DND-41 (cell line): ENCODE data around the gene TRMT112.

Experiments
- ATAC-seq: fragments of 200-7000 bp; cut with Tn5 transposase; 3 replicates; pipeline ENCODE4 v1.9.1; 2021; ENCODE audit warnings: low read depth; ENCODE audit not compliant: insufficient read depth
- DNase-seq: peaks from one replicate; pipeline ENCODE4 v3.0.0-alpha.2; 2020
- H2AFZ ChIP-seq: 2 replicates; pipeline ENCODE4 v1.6.0; 2012; ENCODE audit warnings: low read depth, low read length
- H3K27ac ChIP-seq: 2 replicates; pipeline ENCODE4 v1.5.1; 2012; ENCODE audit warnings: low read length, inconsistent platforms
- H3K27me3 ChIP-seq: fragments of 200-600 bp; sonication (generic); 2 replicates; pipeline ENCODE4 v1.6.0; 2012; ENCODE audit warnings: low read length, mild to moderate bottlenecking, inconsistent platforms; ENCODE audit not compliant: insufficient read depth, poor library complexity
- H3K36me3 ChIP-seq: 2 replicates; pipeline ENCODE4 v1.5.1; 2012; ENCODE audit warnings: low read length, inconsistent platforms; ENCODE audit not compliant: insufficient read depth
- H3K4me1 ChIP-seq: 2 replicates; pipeline ENCODE4 v1.5.1; 2012; ENCODE audit warnings: mild to moderate bottlenecking, low read length; ENCODE audit not compliant: insufficient read depth
- H3K4me2 ChIP-seq: 2 replicates; pipeline ENCODE4 v1.6.0; 2012; ENCODE audit warnings: mild to moderate bottlenecking, moderate library complexity, low read length, inconsistent platforms; ENCODE audit not compliant: insufficient read depth
- H3K4me3 ChIP-seq, 2 experiments: fragments of 200-600 bp in 1 of 2; shearing (Covaris generic) in 1 of 2; 2 replicates each; pipeline ENCODE4 v1.5.1; 2012 to 2016; ENCODE audit warnings: inconsistent platforms in 2 of 2, low read length in 2 of 2, mild to moderate bottlenecking in 2 of 2, low read depth in 1 of 2, moderate library complexity in 1 of 2
- H3K79me2 ChIP-seq: 2 replicates; pipeline ENCODE4 v1.6.0; 2012; ENCODE audit warnings: low read length, inconsistent platforms; ENCODE audit not compliant: insufficient read depth
- H3K9ac ChIP-seq: 2 replicates; pipeline ENCODE4 v1.6.0; 2012; ENCODE audit warnings: low read depth, mild to moderate bottlenecking, inconsistent platforms, low read length, moderate library complexity
- H3K9me3 ChIP-seq: 2 replicates; pipeline ENCODE4 v1.5.1; 2012; ENCODE audit warnings: low read length, moderate library complexity, mild to moderate bottlenecking, inconsistent platforms; ENCODE audit not compliant: insufficient read depth, severe bottlenecking
- H4K20me1 ChIP-seq: 2 replicates; pipeline ENCODE4 v1.6.0; 2012; ENCODE audit warnings: low read length; ENCODE audit not compliant: insufficient read depth
- CTCF ChIP-seq: IDR thresholded peaks from 2 replicates; pipeline ENCODE4 v1.5.1; 2012; ENCODE audit warnings: borderline replicate concordance, low read length, moderate library complexity, mild to moderate bottlenecking; ENCODE audit not compliant: poor library complexity, severe bottlenecking; ENCODE audit errors: extremely low read depth
- EZH2 ChIP-seq: IDR thresholded peaks from 3 replicates; pipeline ENCODE4 v1.6.1; 2012; ENCODE audit warnings: borderline replicate concordance, low read depth, mild to moderate bottlenecking, moderate library complexity, low read length, inconsistent platforms; ENCODE audit not compliant: severe bottlenecking

TRMT112 gene

DNA sequence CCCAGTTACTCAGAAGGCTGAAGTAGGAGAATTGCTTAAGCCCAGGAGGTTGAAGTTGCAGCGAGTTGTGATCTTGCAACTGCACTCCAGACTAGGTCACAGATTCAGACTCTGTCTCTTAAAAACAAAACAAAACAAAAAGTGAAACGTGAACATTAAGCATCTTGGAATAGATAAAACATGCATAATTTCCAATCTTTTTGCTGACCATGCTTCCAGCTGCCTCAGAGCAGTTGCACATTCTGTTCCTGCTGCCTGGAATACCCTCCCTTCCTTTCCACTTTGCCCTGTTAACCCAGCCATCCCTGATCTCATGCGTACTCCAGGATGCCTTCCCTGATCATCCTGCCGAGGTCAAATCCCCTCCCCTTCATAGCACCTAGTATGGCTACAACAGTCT, 21.9 kb upstream of the TRMT112 start:
- ATAC-seq, result no peak
- H3K79me2 ChIP-seq, result no peaks in the 10 kb centered on the region
- no peak for DNase-seq
- H3K4me2 ChIP-seq, result no peak overlapping the region
- no peak overlapping the region for H3K4me3 ChIP-seq
- no peak for TF ChIP-seq EZH2
- no peak for TF ChIP-seq CTCF
- no peak overlapping the region for H3K9ac ChIP-seq
- no peaks in the 10 kb centered on the region; the same call in 1 of the 2 replicates for H4K20me1 ChIP-seq
- H3K36me3 ChIP-seq, result no peaks in the 10 kb centered on the region
- H3K9me3 ChIP-seq, result no peaks in the 10 kb centered on the region
- H3K27me3 ChIP-seq, result no peaks in the 10 kb centered on the region
- H3K27ac ChIP-seq, result no peak overlapping the region
- H2AFZ ChIP-seq, result peak overlapping the region; percentile 7; the same call in 1 of the 2 replicates
- H3K4me1 ChIP-seq, result peaks cover 11% of the 10 kb centered on the region

DNA sequence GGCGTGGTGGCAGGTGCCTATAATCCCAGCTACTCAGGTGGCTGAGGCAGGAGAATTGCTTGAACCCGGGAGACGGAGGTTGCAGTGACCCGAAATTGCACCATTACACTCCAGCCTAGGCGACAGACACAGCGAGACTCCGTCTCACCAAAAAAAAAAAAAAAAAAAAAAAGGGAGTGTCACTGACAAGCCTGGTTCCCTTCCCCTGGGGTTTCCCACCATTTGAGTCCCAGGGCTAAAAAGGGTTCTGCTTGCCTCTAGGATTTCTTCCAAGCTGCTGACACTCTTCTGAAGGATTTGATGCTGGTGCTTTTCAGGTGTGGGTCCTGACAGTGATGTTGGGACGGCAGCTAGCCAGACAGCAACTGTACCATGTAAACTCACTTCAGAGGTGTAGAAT, 21.4 kb upstream of the TRMT112 start:
- TF ChIP-seq CTCF, result no peak
- no peak for TF ChIP-seq EZH2
- ATAC-seq, result no peak
- no peaks in the 10 kb centered on the region for H3K27me3 ChIP-seq
- peaks cover 11% of the 10 kb centered on the region for H3K4me1 ChIP-seq
- no peaks in the 10 kb centered on the region for H3K36me3 ChIP-seq
- H3K4me2 ChIP-seq, result no peak overlapping the region
- no peak for DNase-seq
- H3K4me3 ChIP-seq, result no peak overlapping the region
- no peak overlapping the region for H2AFZ ChIP-seq
- no peaks in the 10 kb centered on the region; the same call in 1 of the 2 replicates for H4K20me1 ChIP-seq
- no peak overlapping the region for H3K27ac ChIP-seq
- no peaks in the 10 kb centered on the region for H3K9me3 ChIP-seq
- no peak overlapping the region for H3K9ac ChIP-seq
- H3K79me2 ChIP-seq, result no peaks in the 10 kb centered on the region

DNA sequence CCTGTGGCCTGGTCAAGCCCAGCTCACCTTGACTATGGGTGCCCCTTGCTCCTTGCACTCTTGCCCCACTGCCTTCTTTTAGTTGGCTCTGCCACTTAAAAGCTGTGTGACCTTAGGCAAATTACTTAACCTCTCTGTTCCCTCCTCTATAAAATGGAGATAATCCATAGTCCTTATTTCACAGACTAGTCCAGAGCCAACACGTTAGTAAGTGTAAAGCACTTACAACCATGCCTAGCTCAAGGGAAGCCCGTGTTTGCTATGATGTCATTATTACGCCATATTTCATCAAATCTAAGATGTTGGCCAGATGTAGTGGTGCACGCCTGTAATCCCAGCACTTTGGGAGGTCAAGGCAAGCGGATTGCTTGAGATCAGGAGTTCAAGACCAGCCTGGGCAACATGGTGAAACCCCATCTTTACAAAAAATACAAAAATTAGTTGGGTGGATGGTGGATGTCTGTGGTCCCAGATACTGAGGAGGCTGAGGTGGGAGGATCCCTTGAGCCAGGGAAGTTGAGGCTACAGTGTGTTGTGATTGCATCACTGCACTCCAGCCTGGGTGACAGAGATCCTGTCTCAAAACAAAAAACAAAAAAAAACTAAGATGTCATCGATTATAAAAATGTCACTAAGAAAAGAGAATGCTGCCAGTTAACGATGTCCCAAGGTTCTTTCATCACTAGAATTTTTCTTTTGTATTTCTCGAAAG, 20.3 kb upstream of the TRMT112 start:
- no peak overlapping the region for H3K27ac ChIP-seq
- TF ChIP-seq EZH2 (no peak), CTCF (no peak)
- H3K27me3 ChIP-seq, result no peaks in the 10 kb centered on the region
- H4K20me1 ChIP-seq, result no peaks in the 10 kb centered on the region
- no peak overlapping the region for H3K4me3 ChIP-seq
- ATAC-seq (no peak), DNase-seq (no peak)
- peaks cover 11% of the 10 kb centered on the region for H3K4me1 ChIP-seq
- no peak overlapping the region for H2AFZ ChIP-seq
- no peaks in the 10 kb centered on the region for H3K9me3 ChIP-seq
- H3K9ac ChIP-seq, result no peak overlapping the region
- H3K4me2 ChIP-seq, result no peak overlapping the region
- no peaks in the 10 kb centered on the region for H3K79me2 ChIP-seq
- H3K36me3 ChIP-seq, result no peaks in the 10 kb centered on the region
